ENCODE data around the gene LARGE1. TPM values are rescaled to one million over a fixed set of nuclear protein-coding genes. Genes with fewer than 3 reads are reported as not detected.
A peak's percentile ranks its signal among the peaks of the same experiment; 100 is the strongest.

The LARGE1 gene
- total RNA-seq, 1 experiment from 2014 or later, result 4.1 TPM

- DNase-seq, result no peak
- H3K27me3 ChIP-seq, result no peaks in the 10 kb centered on the region; the same call in 1 of the 2 replicates
- H3K9me3 ChIP-seq, result no peaks in the 10 kb centered on the region
- no peaks in the 10 kb centered on the region for H3K36me3 ChIP-seq
- H3K4me3 ChIP-seq, result no peak overlapping the region
These were observed 671.3 kb downstream of the LARGE1 start for GRCh38 chr22:33248948-33249347.

GRCh38 chr22:33247758-33248157 lies 672.5 kb downstream of the LARGE1 start:
- DNase-seq, result no peak
- Histone ChIP-seq H3K36me3 (no peaks in the 10 kb centered on the region), H3K27me3 (no peaks in the 10 kb centered on the region; the same call in 1 of the 2 replicates), H3K9me3 (no peaks in the 10 kb centered on the region), H3K4me3 (no peak overlapping the region)

GRCh38 chr22:33242078-33242477 lies 678.2 kb downstream of the LARGE1 start:
- H3K36me3 ChIP-seq, result no peaks in the 10 kb centered on the region
- no peaks in the 10 kb centered on the region; the same call in 1 of the 2 replicates for H3K27me3 ChIP-seq
- no peak for DNase-seq
- no peak overlapping the region for H3K4me3 ChIP-seq
- H3K9me3 ChIP-seq, result no peaks in the 10 kb centered on the region

- Histone ChIP-seq H3K4me3 (no peak overlapping the region), H3K36me3 (no peaks in the 10 kb centered on the region), H3K9me3 (no peaks in the 10 kb centered on the region), H3K27me3 (no peaks in the 10 kb centered on the region; the same call in 1 of the 2 replicates)
- peak; percentile 62 for DNase-seq
These were observed 679.3 kb downstream of the LARGE1 start for GRCh38 chr22:33240888-33241475.

GRCh38 chr22:33232071-33232470 lies 688.2 kb downstream of the LARGE1 start:
- no peak for DNase-seq

GRCh38 chr22:33227791-33228190 lies 692.5 kb downstream of the LARGE1 start:
- Histone ChIP-seq H3K36me3 (no peaks in the 10 kb centered on the region), H3K9me3 (peaks cover 19% of the 10 kb centered on the region), H3K27me3 (no peaks in the 10 kb centered on the region), H3K4me3 (no peak overlapping the region)
- DNase-seq, result no peak

More at GRCh38 chr22:33232071-33232470, 688.2 kb downstream of the LARGE1 start:
- H3K36me3 ChIP-seq, result no peaks in the 10 kb centered on the region
- H3K27me3 ChIP-seq, result no peaks in the 10 kb centered on the region; the same call in 1 of the 2 replicates
- no peak overlapping the region for H3K4me3 ChIP-seq
- peaks cover 19% of the 10 kb centered on the region for H3K9me3 ChIP-seq

- Histone ChIP-seq H3K36me3 (no peaks in the 10 kb centered on the region), H3K27me3 (no peaks in the 10 kb centered on the region), H3K4me3 (no peak overlapping the region), H3K9me3 (peaks cover 11% of the 10 kb centered on the region)
- DNase-seq, result no peak
These were observed 695.4 kb downstream of the LARGE1 start for GRCh38 chr22:33224841-33225240.
